ENCODE measurements around the gene TMBIM1. TPM values are rescaled to one million over a fixed set of nuclear protein-coding genes. Genes with fewer than 3 reads are reported as not detected.

Gene TMBIM1
- total and polyA plus RNA-seq, 2 donors (not counting 3 experiments of a cell fraction or from before 2014, with no cell fraction given) = 141 to 229 TPM

GRCh38 chr2:218341381-218341780 lies 49.1 kb upstream of the TMBIM1 start:
- ChIA-PET POLR2A (no interaction called here), CTCF (no interaction called here)

More at GRCh38 chr2:218341381-218341780, 49.1 kb upstream of the TMBIM1 start:
- no peak for FAIRE-seq
- TF ChIP-seq FOS (IDR thresholded peaks at IDR 0.05; ENCODE audit: borderline replicate concordance, insufficient read depth, low read length) = no peak
- TF ChIP-seq JUN (IDR thresholded peaks at IDR 0.05; ENCODE audit: borderline replicate concordance, insufficient read depth, insufficient read length, low read depth) = no peak
- TF ChIP-seq GATA2 (IDR thresholded peaks at IDR 0.05; ENCODE audit: insufficient read depth, insufficient read length, low read depth, low read length) = no peak
- no peak for TF ChIP-seq MAX (IDR thresholded peaks at IDR 0.05; ENCODE audit: insufficient read depth, insufficient read length)
- TF ChIP-seq CTCF (IDR thresholded peaks at IDR 0.05; ENCODE audit: extremely low read depth in 1 of 2, insufficient read depth in 1 of 2, low read depth in 1 of 2, low read length in 2 of 2) = no peak
- TF ChIP-seq MYC (IDR thresholded peaks at IDR 0.05; ENCODE audit: low read depth, low read length) = no peak
- no peak for TF ChIP-seq EZH2 (IDR thresholded peaks at IDR 0.05; ENCODE audit: borderline replicate concordance, low read depth, low read length, severe bottlenecking)
- TF ChIP-seq POLR2A (IDR thresholded peaks at IDR 0.05; ENCODE audit: low read depth, low read length) = no peak
- TF ChIP-seq POLR2AphosphoS5 (IDR thresholded peaks at IDR 0.05; ENCODE audit: insufficient read depth, low read depth, low read length) = no peak
- dilution Hi-C loops (cut with MboI; ENCODE audit: extremely low pct_ligation_motif_present, low sequenced_read_pairs) (no loop called here), intact Hi-C loops (cut with micrococcal nuclease) (no loop called here)
- no peaks in the 10 kb centered on the region for H3K79me2 ChIP-seq (ENCODE audit: control insufficient read depth, insufficient read depth, low read length)
- no peak overlapping the region for H2AFZ ChIP-seq (ENCODE audit: low read depth, low read length)
- no peaks in the 10 kb centered on the region for H3K9me1 ChIP-seq (replicated peaks; ENCODE audit: control insufficient read depth, extremely low read depth, insufficient read depth, low read length)
- H3K4me2 ChIP-seq (ENCODE audit: insufficient read depth, low read length) = no peak overlapping the region
- H3K9ac ChIP-seq (replicated peaks; ENCODE audit: extremely low read depth, insufficient read depth, low read length) = no peak overlapping the region
- H3K4me1 ChIP-seq (ENCODE audit: control insufficient read depth, extremely low read depth, insufficient read depth, low read length) = no peaks in the 10 kb centered on the region
- no peaks in the 10 kb centered on the region for H3K27me3 ChIP-seq (ENCODE audit: control insufficient read depth in 2 of 2, insufficient read depth in 2 of 2, low read length in 2 of 2)
- no TSS peak for BruUV-seq (replicated peaks)
- DNase-seq (ENCODE audit: low read depth, low spot score) = no peak
- H3K36me3 ChIP-seq (ENCODE audit: control insufficient read depth in 2 of 2, extremely low read depth in 1 of 2, insufficient read depth in 2 of 2, low read length in 2 of 2) = peaks cover 0 to 12% of the 10 kb centered on the region in 2 experiments
- H3K4me3 ChIP-seq (replicated peaks in 1 of 3; ENCODE audit: insufficient read depth in 1 of 3, low read depth in 1 of 3, low read length in 3 of 3) = no peak overlapping the region
- no peak overlapping the region for H3K27ac ChIP-seq (ENCODE audit: insufficient read depth, low read depth, low read length)
- no peaks in the 10 kb centered on the region for H4K20me1 ChIP-seq (replicated peaks; ENCODE audit: control insufficient read depth, extremely low read depth, insufficient read depth, low read length)
- H3K9me3 ChIP-seq (replicated peaks; ENCODE audit: control insufficient read depth, insufficient read depth, low read length) = no peaks in the 10 kb centered on the region
